ENCODE measurements around the gene MARS2.
"Not testable (repeated sequence)": the region's sequence is repeated elsewhere in the genome, so short reads cannot be mapped to it uniquely, and the experiment has no call there.

MARS2 gene

GRCh38 chr2:197705121-197705911 is at the start of gene MARS2:
Gene MARS2, plus strand, starts transcription at chr2:197705369. Its CDS starts 37 bp downstream, at chr2:197705406.
- DNase-seq = peak; percentile 90

DNA sequence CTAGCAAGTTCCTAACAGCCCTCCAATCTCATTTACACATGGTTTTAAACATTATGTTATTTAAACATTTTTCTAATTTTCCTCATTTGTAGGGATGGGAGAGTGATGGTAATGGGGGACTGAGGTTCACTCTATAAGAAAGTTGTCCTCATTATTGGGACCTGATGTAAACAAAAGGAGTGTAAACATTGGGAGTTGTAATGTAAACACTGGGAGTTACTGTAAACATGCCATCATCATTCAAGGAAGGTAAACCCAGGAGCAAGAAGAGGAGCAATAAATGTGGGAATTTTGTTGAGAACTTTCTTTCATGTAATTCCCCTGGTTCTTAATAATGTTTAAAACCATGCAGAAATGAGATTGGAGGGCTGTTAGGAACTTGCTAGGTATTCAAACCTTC is 47.6 kb upstream of the MARS2 start:
- no peak for DNase-seq

GRCh38 chr2:197661626-197662025 is 43.5 kb upstream of the MARS2 start:
- DNase-seq = no peak

DNA sequence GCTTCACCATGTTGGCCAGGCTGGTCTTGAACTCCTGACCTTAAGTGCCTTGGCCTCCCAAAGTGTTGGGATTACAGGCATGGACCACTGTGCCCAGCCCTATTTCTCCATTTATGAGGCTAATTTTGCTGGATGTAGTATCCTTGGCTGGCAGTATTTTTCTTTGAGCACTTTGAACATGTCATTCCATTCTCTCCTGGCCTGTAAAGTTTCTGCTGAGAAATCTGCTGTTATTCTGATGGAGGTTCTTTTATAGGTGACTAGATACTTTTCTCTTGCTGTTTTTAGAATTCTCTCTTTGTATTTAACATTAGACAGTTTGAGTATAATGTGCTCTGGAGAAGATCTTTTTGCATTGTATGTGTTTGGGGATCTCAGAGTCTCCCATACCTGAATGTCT is 38.9 kb upstream of the MARS2 start:
- DNase-seq = no peak

GRCh38 chr2:197668296-197668695 is 36.9 kb upstream of the MARS2 start:
- DNase-seq = no peak

- DNase-seq = no peak
Measured at GRCh38 chr2:197669077-197669476, 36.1 kb upstream of the MARS2 start.

DNA sequence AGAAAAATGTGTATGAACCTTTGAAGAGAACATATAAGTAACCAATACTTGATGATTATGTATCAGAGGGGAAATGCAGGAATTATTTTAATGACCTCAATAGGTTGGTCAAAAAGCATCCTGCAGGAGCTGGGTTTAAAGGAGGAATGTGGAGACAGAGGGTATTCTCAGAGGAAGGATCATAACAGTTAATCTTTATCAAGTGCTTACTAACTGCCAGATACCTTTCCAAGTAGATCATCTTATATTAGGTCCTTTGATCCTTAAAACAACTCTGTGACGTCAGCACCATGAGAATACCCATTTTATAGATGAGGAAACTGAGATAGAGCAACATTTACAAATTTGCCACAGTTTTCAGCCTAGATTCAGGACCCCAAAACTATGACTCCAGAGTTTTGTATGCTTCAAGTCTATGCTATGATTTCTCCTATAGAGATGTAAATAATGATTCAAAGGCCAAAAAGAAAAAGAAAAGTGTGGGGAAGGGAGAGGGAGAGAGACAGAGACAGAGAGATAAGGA is 32.7 kb upstream of the MARS2 start:
- no peak for DNase-seq

GRCh38 chr2:197673106-197673505 is 32.1 kb upstream of the MARS2 start:
- no peak for DNase-seq

GRCh38 chr2:197673606-197674005 is 31.6 kb upstream of the MARS2 start:
- DNase-seq = no peak

- no peak for DNase-seq
Measured at GRCh38 chr2:197674060-197674459, 31.1 kb upstream of the MARS2 start.

DNA sequence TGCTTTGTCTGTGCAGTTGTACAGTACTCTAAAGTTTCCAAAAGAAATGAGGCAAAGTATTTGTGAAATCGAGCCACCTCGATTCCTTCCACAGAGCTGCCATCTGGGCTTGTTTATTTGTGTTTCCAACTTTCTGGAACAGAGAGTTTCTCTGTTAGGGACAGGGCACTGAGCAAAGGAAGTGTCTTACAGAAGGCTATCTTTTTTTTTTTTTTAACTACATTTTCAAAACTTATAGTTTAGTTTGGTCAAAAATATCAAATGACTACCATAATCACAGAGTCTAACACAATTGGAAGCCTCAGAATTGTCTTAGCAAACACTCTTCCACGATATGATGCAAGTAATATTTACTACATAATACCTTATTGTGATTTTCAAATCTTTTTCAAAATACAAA is 30.6 kb upstream of the MARS2 start:
- DNase-seq = peak; percentile 3

- no peak for DNase-seq
Measured at GRCh38 chr2:197675246-197675645, 29.9 kb upstream of the MARS2 start, which contains the start of gene RFTN2. Gene RFTN2, minus strand, starts transcription at chr2:197675587. Its CDS starts 129 bp downstream, at chr2:197675458.

DNA sequence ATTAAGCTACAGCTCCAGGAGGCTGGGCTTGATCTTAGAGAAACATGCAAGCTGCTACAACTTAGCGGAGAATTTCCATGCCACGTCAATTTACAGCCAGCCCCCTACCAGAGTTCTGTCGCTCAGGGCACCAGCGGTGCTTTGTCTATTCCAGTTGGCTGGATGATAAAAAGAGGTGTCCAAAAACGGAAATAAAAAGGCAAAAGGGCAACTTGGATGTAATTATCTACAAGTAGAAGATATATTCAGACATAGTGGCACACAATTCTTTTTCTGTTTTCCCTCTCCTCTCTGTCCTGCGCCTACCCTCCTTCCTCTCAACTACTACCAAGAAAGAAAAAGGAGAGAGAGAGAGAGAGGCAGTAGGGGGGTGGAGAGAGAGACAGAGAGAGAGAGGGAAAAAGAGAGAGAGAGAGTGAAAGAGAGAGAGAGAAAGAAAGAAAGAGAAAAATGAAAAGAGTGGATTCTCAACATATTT is 29.4 kb upstream of the MARS2 start:
- DNase-seq = no peak

DNA sequence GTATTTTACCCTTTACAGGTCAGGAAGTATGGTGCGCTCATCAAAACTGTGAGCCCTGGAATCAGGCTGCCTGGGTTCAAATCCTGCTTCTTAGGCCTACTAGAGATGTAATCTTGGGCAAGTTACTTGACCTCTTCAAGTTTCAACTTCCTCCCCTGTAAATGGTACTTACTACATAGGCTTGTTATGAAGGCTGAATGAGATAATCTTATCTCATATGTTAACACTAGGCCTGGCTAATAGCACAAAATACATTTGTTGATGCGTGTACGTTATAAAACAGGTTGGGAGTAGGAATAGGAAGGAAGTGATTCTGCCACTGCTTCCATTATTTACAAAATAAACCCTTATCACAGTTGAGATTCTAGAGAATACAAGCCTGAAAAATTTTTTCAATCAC is 28.1 kb upstream of the MARS2 start:
- no peak for DNase-seq

DNA sequence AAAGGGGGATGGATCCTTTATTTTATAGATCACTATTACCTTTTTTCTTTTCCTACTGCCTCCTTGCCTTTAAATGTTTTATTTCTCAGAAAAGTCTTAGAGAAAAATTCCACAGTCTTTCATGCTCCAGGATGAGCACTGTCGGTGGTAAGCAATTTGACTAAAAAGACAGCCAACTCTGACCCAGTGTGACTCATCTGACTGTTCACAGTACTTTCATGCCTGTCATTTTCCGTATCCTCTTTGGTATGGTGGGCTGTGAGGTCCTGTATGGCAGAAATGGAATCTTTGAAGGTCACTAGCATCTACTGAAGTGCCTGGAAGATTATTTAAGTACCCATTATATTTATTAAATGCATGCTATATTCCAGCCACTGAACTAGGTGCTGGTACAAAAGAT is 27.7 kb upstream of the MARS2 start:
- no peak for DNase-seq

GRCh38 chr2:197695206-197695605 is 10.0 kb upstream of the MARS2 start:
- not testable (repeated sequence) for DNase-seq

- DNase-seq = not testable (repeated sequence)
Measured at GRCh38 chr2:197695971-197696370, 9.2 kb upstream of the MARS2 start.

DNA sequence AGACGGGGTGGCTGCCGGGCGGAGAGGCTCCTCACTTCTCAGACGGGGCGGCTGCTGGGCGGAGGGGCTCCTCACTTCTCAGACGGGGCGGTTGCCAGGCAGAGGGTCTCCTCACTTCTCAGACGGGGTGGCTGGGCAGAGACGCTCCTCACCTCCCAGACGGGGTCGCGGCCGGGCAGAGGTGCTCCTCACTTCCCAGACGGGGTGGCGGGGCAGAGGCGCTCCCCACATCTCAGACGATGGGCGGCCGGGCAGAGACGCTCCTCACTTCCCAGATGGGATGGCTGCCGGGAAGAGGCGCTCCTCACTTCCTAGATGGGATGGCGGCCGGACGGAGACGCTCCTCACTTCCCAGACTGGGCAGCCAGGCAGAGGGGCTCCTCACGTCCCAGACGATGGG is 8.6 kb upstream of the MARS2 start:
- DNase-seq = not testable (repeated sequence)

DNA sequence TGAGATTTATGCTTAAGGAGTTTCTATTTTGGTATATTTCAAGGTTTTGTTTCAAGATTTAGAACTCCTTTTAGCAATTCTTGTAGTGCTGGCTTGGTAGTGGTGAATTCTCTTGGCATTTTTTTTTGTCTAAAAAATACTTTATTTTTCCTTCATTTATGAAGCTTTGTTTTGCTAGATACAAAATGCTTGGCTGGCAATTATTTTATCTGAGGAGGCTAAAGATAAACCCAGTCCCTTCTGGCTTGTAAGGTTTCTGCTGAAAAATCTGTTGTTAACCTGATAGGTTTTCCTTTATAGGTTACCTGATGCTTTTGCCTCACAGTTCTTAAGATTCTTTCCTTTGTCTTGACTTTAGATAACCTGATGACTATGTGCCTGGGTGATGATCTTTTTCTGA is 5.4 kb upstream of the MARS2 start:
- DNase-seq = not testable (repeated sequence)

DNA sequence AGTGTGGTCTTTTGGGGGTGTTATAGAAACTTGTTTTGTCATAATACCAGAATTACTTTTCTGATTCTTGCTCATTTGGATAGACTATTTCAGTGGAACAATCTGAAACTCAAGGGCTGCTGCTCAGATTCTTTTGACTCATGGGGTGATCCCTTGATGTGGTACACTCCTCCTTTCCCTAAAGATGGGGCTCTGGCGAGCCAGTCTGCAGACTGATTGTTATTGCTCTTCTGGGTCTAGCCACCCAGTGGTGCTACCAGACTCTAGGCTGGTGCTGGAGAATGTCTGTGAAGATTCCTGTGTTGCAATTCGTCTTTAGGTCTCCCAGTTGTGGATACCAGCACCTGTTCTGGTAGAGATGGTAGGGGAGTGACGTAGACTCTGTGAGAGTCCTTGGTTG is 4.2 kb upstream of the MARS2 start:
- no peak for DNase-seq

DNA sequence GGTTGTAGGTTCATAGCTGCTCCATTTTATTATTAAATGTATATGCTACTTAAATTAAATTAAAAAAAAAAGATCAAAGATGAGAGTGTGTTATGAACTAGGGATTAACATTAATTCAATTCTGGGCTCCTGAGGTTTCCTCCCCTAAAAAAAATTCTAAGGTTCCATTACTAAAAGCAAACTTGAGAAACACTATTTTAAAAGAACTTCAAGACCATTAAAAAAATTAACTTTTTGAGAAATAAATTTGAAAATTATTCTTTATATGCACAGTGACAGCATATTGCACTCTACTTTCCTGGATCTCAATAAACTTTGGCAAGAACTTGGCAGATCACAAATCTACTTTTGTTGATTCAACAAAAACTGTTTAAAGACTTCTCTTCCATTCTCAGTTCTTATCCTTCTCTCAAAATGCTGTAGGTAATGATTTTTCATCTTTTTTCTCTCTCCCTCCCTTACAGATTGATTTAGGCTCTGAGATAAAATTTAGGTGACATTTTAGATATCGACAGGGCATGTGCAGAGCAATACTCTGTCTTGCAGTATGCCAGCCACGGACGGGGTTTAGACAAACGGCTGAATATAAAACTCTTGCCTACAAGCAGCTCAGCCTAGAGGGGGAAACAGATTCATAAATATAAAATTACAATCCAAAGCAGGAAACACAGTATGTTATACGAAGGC is 592 bp upstream of the MARS2 start:
- peak; percentile 72 for DNase-seq

DNA sequence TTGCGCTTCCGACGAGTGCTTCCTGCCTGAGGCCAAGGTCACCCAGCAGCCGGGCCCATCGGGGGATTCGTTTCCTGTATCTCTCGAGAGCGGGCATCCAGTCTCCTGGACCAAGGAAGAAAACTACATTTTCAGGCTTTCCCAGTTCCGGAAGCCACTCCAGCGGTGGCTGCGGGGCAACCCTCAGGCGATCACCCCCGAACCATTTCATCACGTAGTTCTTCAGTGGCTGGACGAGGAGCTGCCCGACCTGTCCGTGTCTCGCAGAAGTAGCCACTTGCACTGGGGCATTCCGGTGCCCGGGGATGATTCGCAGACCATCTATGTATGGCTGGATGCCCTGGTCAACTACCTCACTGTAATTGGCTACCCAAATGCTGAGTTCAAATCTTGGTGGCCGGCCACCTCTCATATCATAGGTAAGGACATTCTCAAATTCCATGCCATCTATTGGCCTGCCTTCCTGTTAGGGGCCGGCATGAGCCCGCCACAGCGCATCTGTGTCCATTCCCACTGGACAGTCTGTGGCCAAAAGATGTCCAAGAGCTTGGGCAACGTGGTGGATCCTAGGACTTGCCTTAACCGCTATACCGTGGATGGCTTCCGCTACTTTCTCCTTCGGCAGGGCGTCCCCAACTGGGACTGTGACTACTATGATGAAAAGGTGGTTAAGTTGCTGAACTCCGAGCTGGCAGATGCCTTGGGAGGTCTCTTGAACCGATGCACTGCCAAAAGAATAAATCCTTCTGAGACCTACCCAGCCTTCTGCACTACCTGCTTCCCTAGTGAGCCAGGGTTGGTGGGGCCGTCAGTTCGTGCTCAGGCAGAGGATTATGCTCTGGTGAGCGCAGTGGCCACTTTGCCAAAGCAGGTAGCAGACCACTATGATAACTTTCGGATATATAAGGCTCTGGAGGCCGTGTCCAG is 1.0 kb downstream of the MARS2 start:
- no peak for DNase-seq

- DNase-seq = no peak
Measured at GRCh38 chr2:197706839-197707207, 1.7 kb downstream of the MARS2 start.
